Stimulated activated CD4-positive, alpha-beta T cell treated with anti-CD3 and anti-CD28 coated beads, TNF-alpha, amount 100 ng/mL, for 48 hours (primary cell): ENCODE results near the gene MOV10L1.
"Not testable (repeated sequence)": the region's sequence is repeated elsewhere in the genome, so short reads cannot be mapped to it uniquely, and the experiment has no call there.

ENCODE experiments used
- DNase-seq, 3 donors: peaks; one replicate each; pipeline ENCODE4 v3.0.0-alpha.2; 2020; ENCODE audit warnings: low read depth in 3 of 3

The MOV10L1 gene

DNA sequence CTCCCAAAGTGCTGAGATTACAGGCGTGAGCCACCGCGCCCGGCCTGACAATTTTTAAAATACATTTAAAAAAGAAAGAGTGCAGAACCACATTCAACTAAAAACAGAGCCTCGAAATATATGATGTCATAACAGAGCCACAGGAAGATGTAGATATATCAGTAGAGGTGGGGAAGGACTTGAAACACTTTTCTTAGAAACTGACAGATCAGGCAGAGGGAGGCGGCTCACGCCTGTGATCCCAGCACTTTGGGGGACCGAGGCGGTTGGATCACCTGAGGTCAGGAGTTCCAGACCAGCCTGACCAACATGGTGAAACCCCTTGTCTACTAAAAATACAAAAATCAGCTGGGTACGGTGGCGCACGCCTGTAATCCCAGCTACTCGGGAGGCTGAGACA, 11.6 kb upstream of the MOV10L1 start:
- no peak for DNase-seq

DNA sequence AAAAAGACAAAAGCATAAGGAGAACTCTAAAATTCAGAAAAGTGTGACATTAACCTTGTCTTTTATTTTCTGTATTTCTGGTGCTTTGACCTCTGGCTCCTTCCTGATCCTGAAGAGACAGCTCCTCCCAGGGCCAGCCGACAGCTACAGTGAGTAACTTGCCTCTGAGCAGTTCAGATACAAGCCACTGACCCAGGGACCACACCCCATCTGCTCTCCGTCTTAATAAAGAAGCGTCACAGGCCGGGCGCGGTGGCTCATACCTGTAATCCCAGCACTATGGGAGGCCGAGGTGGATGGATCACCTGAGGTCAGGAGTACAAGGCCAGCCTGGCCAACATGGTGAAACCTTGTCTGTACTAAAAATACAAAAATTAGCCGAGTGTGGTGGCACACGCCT, 11.0 kb upstream of the MOV10L1 start:
- DNase-seq = no peak

DNA sequence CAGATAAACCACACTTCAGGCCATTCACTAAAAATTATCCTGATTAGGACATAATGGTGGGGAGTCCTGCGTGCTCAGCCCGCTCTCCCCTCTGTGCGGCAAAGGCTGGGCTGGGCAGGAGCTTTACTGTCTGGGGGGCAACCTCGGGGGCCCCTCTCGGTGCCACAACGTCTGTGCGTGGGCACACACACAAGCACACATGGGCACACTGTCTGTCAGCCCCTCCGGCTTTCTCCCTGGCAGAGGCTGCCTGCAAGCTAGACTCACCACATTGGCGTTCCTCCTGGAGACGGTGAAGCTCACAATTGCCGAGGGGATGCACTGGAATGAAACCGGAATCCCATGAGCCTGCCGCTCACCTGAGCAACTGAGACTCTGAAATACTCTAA, 9.7 kb upstream of the MOV10L1 start:
- no peak for DNase-seq

DNA sequence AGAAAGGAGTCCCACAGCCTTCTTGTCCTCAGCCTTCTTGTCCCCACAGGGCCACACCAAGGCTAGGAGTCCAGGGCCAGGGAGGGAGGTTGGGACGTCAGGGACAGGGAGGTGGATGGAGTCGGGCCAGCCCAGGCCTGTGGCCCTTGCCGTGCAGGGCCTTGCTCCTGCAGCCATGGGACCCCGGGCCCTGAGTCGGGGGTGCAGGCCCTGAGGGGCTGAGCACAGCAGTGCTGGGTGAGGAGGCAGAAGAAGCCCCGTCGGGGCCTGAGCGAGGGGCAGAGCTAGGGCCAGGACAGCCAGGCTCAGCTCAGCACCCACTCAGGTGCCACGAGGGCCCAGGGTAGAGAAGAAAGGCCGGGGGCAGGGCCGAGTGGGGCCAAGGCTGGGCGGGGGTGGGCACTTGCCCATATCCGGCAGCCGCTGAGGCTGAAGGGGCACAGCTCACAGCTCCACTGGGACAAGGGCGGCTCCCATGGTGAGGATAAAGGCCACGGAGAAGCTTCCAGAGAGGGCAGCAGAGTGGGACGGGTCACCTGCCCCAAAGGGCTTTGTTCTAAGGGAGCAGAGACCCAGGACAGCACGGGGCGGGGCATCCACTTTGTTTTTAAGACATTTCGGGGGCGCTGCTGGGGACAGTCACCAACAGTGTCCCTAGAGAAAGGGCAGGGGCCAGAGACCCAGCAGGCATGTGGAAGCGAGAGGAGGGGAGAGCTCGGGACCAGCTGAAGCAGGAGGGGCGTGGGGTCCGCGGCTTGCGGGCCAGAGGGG, 8.2 kb upstream of the MOV10L1 start:
- no peak for DNase-seq

DNA sequence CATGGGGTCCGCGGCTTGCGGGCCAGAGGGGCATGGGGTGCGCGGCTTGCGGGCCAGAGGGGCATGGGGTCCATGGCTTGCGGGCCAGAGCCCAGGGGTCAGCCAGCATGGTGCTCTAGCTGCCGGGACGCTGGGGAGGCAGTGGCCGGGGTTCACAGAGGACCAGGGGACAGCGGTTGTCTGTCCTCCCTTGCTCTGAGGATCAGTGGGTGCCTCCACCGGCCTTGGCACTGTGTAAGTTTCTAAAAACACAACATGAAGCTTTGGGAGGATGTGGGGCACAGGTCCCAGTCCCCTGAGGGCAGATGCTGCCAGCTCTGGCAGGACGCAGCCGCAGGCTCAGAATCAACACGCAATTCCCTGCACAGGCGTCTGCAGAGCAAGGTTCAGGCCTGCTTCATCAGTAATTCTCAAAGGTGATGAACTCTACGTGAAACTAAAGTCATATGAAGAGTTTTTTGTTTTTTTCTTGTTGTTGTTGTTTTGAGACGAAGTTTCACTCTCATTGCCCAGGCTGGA, 7.5 kb upstream of the MOV10L1 start:
- no peak for DNase-seq

DNA sequence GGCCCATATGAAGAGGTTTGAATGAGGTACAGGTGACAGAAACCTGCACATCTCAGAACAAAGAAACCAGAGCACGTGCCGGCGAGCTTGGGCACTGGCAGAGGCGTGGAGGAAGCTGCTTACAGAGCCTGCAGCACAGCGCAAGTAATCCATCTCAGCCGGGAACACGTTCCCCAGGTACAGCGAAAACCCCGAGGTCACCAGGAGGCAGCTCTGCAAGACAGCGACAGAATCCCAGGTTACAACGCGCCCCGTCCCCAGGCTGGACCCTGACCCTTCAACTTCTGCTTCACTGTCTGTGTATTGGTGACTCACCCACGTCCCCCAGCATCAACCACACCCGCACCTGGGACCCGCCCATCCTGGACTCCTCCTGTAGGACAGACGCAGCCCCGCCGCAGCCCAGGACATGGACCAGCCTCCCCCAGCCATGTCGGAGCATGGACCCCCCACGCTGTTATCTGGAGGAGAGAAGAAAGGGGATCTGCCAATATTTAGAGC, 6.8 kb upstream of the MOV10L1 start:
- no peak for DNase-seq

DNA sequence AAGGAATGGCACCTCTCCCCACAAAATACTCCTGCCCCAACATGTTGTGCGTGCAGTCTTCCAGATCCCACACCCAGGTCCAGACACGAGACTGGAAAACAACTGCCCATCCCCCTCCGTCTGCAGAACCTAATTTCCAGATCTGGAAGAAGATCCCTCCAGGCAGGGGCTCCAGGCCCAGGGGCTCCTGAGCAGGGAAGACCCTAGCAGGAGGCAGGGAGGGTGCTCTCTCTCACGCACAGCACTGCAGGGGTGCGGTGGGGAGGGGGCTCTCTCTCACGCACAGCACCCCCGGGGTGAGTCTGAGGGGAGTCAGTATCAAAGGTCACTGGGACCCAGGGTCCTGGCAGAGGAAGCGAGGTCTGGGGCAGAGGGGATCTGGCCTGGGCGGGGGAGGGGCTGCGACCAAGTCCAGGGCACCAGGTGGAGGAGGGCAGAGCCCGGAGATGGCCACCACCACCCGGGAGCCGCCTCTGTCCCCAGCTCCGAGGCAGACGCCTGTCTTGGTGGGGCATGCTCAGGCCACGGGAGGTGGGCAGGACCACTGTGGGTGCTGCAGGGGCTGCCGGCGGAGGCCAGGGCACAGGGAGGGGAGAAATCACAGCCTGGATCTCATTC, 6.2 kb upstream of the MOV10L1 start:
- no peak for DNase-seq

DNA sequence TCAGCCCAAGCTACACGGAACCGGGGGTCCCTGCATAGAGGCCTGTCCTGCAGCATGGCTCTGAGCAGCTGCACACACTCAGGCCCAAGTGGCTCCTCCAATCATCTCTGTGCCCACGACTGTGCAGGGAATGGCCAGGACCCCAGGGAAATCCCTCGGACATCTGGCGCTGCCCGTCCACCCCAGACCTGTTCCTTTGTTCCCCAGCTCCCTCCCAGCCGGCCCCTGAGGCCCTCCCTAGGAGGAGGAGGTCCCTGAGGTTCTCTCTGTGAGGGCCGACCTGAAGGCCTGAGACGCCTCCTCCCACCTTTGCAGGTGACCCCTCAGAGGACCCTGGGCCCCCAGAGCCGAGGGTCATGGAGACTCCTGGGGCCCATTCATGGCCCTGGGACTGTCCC, 5.7 kb upstream of the MOV10L1 start:
- DNase-seq = no peak

DNA sequence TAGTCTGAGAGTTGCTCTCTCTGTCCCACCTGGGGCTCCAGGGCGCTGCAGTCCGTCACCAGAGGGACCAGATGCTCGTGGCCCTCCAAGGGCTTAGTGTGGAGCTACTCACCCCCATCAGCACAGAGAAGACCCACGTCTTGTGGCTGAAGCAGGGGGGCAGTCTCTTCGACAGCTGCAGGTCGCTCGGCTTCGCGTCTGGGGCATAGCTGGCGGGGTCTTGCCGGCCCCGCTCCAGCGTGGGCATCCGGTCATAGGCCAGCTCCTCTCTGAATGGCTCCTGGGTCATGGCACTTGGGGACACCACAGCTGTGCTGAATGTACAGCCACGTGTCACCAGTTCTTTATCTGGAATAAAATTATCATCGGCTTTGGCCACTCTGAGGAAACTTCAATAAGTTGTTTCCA, 5.2 kb upstream of the MOV10L1 start:
- no peak for DNase-seq

DNA sequence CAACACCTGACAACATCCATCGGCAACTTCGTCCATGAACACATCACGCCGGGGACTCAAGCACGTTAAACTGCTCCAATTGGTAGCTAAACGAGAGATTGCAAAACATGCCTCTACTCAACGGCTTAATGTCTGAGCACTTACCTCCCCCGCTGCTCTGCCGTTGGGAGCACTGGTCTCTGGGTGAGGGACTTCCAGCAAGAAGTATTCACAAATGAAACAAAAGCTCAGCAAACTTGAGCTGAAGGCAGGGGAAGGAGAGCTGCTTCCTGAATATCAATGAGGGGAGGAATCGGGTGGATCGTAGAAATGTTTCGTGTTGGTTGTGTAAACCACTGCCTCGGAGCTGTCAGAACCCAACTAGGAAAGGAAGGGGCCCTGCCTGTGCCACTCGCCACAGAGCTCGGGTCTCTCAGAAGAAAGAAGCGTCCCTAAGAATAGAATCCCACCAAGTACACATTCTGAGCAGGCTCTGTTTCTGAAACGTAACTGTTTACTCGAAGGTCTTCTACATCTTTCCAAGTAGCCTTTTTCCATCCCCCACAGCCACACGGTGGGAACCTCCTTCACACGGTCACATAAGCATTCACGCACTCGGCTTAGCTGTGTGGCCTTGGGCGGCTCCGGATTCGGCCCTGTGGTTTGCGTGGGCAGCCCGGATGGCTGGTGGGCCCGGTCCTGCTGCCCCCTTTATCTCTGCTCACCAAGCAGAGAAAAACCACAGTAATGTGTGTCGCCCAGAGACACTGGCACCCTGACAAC, 4.4 kb upstream of the MOV10L1 start, which contains the start of gene MLC1:
MLC1 (minus strand) TSS at position 216 of the 762 bp plus-strand sequence. CDS start 524 bp downstream, outside the sequence.
- DNase-seq = no peak

DNA sequence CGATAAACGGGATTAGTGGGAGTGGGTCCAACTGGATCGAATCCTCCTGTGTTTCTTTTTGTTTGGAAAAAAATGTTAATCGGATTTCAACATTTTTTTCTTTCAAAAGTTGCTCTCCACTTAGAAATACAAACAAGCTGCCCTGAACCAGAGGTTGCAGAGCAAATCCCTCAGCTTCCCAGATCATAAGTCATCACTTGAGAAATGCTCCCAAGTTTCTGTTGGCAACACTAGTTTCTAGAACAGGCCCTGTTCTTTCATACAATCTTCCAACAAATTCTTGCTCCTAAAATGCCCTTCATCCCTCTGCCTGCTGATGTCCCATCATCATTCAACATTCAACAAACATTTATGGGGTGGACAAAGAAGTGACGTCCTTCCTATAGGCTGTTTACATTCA, 3.3 kb upstream of the MOV10L1 start:
- DNase-seq = no peak

DNA sequence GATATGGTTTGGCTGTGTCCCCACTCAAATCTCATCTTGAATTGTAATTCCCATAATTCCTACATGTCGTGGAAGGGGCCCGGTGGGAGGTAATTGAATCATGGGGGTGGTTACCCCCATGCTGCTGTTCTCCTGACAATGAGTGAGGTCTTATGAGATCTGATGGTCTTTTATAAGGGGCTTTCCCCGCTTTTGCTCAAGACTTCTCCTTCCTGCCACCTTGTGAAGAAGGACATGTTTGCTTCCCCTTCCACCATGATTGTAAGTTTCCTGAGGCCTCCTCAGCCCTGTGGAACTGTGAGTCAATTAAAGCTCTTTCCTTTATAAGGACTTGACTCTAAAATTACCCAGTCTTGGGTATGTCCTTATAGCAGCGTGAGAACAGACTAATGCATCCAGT, 2.8 kb upstream of the MOV10L1 start:
- not testable (repeated sequence) for DNase-seq

DNA sequence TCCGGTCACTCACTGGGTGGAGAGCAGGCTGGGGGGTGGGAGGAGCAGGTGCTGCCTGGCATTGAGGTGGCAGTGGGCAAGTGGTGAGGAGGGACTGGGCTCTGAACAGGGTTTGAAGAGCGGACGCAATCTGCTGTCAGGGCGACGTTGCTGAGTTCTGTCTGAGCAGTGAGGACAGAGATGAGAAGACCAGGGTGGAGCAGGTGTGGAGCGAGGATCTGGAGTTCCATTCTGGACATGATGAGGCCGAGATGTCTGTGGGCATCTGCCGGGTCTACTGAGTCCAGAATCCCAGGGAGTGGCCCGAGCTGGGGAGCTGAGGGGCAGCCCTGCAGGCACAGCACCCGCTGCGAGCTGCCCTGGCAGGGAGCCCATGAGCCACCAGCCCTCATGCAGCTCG, 2.2 kb upstream of the MOV10L1 start:
- DNase-seq = no peak

DNA sequence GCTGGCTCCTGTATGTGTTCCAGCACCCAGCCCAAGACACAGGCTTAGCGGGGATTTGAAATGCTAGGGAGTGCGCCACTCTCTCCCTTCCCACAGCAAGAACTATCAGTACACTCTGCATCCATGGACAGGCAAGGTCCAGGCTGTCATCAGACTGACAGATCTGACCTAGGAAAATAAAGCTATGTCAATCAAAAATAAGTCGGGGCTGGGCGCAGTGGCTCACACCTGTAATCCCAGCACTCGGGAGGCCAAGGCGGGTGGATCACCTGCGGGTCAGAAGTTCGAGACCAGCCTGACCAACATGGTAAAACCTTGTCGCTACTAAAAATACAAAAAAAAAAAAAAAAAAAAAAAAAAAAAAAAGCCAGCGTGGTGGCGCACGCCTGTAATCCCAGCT, 1.7 kb upstream of the MOV10L1 start:
- DNase-seq = no peak

DNA sequence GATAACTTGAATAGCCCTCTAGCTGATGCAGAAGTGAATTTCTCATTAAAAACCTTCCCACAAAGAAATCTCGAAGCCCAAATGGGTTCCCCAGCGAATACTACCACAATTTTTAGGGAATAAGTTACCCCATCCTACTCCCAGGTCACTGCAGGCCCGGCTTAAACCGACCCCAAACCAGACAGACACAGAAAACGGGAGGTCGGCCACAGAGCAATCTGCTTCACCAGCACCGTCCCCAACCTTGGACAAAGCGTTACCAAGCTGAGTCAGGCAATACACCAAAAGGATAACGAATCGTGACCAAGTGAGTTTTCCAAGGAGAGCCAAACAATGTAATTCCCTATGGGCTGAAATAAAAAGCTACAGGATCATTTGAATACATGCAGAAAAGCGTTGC, 575 bp upstream of the MOV10L1 start:
- no peak for DNase-seq

DNA sequence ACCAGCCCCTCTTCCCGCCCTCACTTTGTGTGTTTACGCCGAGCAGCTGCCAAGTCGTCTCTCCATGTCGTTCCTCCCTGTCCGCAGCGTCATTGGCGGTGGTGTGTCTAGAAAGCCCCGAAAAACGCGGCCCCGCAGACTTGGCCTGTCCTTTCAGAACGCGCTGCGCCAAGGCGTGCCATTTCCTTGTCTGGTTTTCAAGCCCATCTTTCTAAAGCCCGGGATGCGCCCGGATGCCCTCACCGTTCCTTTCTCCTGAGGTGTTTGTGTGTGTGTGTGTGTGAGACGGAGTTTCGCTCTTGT, 557 bp downstream of the MOV10L1 start:
- DNase-seq = no peak

DNA sequence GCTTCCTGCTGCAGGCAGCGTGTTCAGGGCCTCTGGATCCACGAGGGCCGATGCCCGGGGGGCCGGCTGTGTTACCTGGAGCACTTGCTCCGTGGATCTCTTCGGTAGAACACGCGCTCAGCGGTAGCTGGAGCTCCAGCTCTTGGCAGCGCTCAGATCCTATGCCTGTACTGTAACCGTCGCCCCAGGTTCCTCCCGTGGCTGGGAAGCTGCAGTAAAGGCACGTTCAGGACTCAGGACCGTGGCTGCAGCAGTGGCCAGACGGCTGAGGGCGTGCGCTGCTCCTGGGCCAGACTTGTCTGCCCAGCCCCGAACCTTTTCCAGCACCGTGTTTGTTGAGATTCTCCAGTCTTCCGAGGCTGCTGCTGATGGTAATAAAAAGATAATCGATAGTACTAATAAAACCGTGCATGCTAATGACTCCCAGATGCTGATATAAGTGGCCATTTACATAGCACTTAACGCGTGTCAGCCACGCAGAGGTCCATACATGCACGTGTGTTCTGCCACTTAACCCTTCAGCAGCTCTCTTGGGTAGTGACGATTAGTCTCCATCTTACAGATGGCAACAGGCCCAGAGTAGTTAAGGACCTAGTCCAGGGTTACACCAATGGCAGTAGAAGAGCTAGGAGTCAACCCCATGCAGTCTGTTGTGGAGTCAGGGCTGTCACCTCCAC, 1.4 kb downstream of the MOV10L1 start:
- DNase-seq = no peak

DNA sequence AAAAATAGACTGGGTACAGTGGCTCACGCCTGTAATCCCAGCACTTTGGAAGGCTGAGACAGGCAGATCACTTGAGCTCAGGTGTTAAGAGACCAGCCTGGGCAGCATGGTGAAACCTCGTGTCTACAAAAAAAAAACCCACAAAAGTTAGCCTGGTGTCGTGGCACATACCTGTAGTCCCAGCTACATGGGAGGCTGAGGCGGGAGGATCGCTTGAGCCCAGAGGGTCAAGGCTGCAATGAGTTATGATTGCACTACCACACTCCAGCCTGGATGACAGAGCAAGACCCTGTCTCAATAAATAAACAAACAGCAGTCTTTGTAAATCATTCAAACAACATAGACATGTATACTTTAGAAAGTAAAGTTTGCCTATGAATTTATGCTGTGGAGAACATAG, 2.5 kb downstream of the MOV10L1 start:
- DNase-seq = no peak

DNA sequence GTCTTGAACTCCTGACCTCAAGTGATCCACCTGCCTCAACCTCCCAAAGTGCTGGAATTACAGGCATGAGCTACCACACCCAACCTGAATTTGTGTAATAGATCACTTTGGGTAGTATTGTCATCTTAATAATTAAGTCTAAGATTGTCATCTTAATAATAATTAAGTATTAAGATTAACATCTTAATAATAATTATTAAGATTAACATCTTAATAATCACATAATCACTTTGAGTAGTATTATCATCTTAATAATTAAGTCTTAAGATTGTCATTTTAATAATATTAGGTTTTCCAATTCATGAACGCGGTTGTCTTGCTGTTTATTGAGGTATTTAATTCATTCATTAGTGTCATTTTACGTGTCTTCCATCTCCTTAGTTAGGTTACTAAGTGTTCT, 8.2 kb downstream of the MOV10L1 start:
- DNase-seq = no peak

DNA sequence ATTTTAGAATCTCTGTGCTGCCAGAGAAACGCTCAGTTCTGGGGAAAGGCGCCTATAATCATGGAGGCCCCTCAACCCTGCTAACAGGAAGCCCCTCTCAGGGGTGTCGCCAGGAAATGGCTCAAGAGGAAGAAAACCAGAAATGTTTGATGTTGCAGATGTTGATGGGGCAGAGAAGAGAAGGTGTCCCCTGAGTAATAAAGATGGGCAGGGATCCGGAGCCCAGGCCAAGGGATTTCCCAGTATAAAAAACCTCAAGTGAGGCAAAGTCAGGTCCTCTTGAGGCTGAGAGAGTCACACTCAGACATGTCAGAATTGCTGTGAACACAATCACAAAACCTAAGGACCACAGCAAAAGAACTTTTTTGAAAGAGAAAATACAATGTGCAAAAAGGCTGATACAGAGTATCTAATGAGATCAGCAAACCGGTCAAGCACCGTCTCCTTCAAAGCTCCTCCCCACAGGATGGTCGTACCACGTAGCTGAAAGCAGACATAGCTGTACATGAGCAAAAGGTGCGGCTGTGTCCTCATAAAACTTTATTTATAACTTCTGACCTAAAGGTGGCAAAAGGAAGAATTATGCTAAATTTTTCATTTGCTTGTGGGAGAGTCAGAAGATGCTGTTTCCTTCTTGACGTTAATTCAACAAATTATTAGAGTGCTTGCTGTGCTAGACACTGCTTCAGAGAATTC, 12.2 kb downstream of the MOV10L1 start:
- no peak for DNase-seq

DNA sequence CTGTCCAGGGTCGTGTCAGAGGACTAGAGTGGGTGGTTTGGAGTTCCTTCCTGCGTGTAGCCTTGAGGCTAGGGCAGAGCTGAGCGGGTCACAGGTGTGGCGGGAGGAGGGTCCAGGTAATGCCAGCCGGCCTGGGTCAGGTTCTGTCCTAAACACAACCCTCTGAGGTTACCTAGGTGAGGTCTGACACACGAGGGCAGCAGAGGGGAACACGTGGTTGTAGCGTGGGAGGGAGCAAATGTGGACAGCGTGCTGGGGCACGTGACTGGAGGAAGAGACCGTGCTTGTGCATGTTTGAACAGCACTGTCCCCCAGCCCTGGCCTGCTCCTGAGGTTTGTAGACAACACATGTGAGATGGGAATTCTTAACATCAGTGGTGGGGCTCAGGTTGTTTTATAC, 13.1 kb downstream of the MOV10L1 start:
- no peak for DNase-seq

DNA sequence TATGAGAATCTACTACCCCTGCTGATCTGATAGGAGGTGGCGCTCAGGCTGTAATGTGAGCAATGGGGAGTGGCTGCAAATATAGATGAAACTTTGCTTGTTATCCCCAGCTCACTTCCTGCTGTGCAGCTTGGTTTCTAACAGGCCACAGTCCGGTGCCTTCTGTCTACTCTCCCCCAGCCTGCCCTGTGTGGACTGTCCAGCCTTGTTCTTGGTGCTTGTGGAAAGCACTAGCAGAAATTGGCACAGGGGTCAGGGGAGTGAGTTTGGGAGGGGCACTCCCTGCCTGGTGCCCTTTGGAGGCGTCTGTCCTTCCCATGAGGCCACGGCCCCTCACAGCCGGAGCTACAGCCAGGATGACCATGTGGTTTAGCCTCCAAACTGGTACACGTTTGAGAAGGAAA, 14.3 kb downstream of the MOV10L1 start:
- no peak for DNase-seq
